ENCODE measurements around the gene CLDN6. TPM values are rescaled to one million over a fixed set of nuclear protein-coding genes. Genes with fewer than 3 reads are reported as not detected.

Gene CLDN6
- total RNA-seq, 1 donor from 2014 or later: 0.47 TPM

DNA sequence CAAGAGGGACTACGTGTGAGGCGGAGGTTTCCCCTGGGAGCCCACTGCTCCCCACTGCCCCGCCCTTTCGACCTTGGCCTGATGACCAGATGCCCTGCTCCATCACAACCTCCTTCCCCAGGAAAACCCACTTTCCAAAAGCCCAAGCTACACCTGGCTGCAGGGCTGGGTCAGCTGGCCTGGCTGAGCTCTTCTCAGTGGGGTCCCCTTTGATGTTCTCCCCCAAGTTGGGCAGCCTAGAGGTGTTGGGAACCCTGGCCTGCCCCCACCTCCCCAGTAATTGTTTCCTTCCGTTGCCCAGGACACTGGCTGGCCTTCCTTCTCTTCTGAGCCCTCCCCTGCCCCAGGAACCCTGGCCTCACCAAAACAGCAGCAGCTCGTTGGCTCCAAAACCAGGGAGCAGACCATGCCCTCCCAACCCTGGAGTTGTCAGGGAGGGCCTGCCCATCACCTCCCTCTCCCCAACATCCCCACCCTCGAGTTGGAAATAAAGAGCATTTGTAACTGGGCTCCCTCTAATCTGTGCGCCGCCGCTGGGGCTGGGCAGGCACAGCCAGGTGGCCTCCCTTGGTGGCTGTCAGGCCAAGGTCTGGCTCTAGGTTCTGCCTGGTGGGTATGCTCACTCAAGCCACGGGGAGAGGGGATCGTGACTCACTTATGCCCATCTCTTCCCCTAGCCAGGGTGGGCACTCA is 3.8 kb downstream of the CLDN6 start:
- TF ChIP-seq, protein P1, sequence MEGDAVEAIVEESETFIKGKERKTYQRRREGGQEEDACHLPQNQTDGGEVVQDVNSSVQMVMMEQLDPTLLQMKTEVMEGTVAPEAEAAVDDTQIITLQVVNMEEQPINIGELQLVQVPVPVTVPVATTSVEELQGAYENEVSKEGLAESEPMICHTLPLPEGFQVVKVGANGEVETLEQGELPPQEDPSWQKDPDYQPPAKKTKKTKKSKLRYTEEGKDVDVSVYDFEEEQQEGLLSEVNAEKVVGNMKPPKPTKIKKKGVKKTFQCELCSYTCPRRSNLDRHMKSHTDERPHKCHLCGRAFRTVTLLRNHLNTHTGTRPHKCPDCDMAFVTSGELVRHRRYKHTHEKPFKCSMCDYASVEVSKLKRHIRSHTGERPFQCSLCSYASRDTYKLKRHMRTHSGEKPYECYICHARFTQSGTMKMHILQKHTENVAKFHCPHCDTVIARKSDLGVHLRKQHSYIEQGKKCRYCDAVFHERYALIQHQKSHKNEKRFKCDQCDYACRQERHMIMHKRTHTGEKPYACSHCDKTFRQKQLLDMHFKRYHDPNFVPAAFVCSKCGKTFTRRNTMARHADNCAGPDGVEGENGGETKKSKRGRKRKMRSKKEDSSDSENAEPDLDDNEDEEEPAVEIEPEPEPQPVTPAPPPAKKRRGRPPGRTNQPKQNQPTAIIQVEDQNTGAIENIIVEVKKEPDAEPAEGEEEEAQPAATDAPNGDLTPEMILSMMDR (conservative IDR thresholded peaks at IDR 0.05): no peak
- Mint-ChIP-seq H3K4me3 (no peak overlapping the region), H3K4me1 (peaks cover 4% of the 10 kb centered on the region), H3K36me3 (ENCODE audit: low read depth) (no peaks in the 10 kb centered on the region), H3K27ac (ENCODE audit: unreplicated experiment) (no peak overlapping the region), H3K9me3 (no peaks in the 10 kb centered on the region), H3K27me3 (ENCODE audit: low read depth) (peaks cover 96% of the 10 kb centered on the region)
- no peak for DNase-seq (ENCODE audit: low read depth, low spot score)

DNA sequence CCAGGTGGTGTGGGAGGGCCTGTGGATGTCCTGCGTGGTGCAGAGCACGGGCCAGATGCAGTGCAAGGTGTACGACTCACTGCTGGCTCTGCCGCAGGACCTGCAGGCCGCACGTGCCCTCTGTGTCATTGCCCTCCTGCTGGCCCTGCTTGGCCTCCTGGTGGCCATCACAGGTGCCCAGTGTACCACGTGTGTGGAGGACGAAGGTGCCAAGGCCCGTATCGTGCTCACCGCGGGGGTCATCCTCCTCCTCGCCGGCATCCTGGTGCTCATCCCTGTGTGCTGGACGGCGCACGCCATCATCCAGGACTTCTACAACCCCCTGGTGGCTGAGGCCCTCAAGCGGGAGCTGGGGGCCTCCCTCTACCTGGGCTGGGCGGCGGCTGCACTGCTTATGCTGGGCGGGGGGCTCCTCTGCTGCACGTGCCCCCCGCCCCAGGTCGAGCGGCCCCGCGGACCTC is 4.5 kb downstream of the CLDN6 start:
- Mint-ChIP-seq H3K36me3 (ENCODE audit: low read depth) (no peaks in the 10 kb centered on the region), H3K4me3 (no peak overlapping the region), H3K9me3 (no peaks in the 10 kb centered on the region), H3K4me1 (peaks cover 4% of the 10 kb centered on the region), H3K27ac (ENCODE audit: unreplicated experiment) (no peak overlapping the region), H3K27me3 (ENCODE audit: low read depth) (peaks cover 96% of the 10 kb centered on the region)
- DNase-seq (ENCODE audit: low read depth, low spot score): no peak
- TF ChIP-seq, protein P1 (conservative IDR thresholded peaks at IDR 0.05): no peak

DNA sequence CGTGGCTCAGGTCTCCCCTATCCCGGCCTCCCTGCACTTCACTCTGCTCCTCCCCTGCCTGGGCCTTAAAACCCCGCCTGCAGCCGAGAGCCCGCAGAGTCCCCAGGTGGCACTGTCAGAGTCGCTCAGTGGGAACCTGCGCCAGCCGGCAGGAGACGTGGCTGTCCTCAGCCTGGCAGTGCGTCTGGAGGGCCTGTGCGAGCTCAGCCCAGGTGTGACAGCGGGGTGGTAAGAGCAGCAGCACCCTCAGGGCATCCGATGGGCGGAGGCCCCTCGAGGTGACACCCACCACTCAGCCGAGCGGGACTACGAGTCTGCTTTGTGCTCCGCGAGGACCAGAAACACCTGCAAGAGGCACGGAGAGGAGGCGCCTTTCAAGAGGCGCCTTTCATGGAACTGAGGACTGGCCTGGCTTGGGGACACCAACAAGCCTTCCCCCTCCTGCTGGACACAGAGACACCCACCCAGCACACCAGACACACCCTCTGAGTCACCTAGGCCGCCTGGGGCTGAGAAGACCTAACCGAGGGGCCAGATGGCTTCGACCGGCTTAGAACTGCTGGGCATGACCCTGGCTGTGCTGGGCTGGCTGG is 5.1 kb downstream of the CLDN6 start, which contains the start of gene CLDN9:
TSS of gene CLDN9 (plus strand) at position 96 of the 593 bp plus-strand sequence. CDS start at position 536, 440 bp downstream.
- Mint-ChIP-seq H3K27me3 (ENCODE audit: low read depth) (peaks cover 96% of the 10 kb centered on the region), H3K36me3 (ENCODE audit: low read depth) (no peaks in the 10 kb centered on the region), H3K4me3 (no peak within 1 kb of the TSS), H3K27ac (ENCODE audit: unreplicated experiment) (no peak within 1 kb of the TSS), H3K4me1 (peaks cover 4% of the 10 kb centered on the region), H3K9me3 (no peaks in the 10 kb centered on the region)
- DNase-seq (ENCODE audit: low read depth, low spot score): no peak
- TF ChIP-seq, protein P1 (conservative IDR thresholded peaks at IDR 0.05): no peak

DNA sequence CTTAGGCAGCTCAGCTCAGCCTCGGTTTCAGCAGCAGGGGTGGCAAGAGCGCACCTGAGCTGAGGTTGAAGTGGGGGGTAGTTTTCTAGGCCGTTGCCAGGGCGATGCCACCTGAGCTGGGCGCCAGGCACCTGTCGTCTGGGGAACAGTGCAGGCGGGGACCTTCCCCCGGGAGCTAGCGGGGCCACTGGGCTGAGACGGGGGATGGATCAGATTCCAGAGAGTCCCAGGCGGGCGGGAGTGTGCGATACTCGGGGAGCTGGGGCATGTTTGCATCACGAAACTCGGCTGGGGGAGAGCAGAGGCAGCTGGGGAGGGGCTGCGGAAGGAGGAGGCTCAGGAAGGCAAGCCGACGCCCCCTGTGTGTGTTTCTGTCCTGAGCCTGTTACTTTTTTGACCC is 5.7 kb downstream of the CLDN6 start:
- peaks cover 4% of the 10 kb centered on the region for H3K4me1 Mint-ChIP-seq
- no peaks in the 10 kb centered on the region for H3K9me3 Mint-ChIP-seq
- no peak overlapping the region for H3K27ac Mint-ChIP-seq (ENCODE audit: unreplicated experiment)
- H3K36me3 Mint-ChIP-seq (ENCODE audit: low read depth): no peaks in the 10 kb centered on the region
- H3K27me3 Mint-ChIP-seq (ENCODE audit: low read depth): peaks cover 99% of the 10 kb centered on the region
- no peak overlapping the region for H3K4me3 Mint-ChIP-seq
- no peak for DNase-seq (ENCODE audit: low read depth, low spot score)
- TF ChIP-seq, protein P1 (conservative IDR thresholded peaks at IDR 0.05): no peak

DNA sequence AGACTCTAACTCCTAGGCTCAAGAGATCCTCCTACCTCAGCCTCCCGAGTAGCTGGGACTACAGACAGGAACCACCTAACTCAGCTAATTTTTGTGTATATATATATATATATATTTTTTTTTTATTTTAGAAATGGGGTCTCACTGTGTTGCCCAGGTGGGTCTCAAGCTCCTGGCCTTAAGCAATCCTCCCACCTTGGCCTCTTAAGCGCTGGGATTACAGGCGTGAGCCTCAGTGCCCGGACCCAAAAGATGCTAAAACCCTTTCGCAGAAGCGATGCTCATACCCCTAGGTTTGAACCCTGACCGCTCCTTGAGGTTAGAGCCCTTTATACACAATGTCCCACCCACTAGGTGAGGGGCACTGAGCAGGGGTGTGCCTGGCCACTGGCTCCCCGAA is 7.5 kb downstream of the CLDN6 start:
- no peak for DNase-seq (ENCODE audit: low read depth, low spot score)
- H3K9me3 Mint-ChIP-seq: no peaks in the 10 kb centered on the region
- H3K4me3 Mint-ChIP-seq: no peak overlapping the region
- no peak overlapping the region for H3K27ac Mint-ChIP-seq (ENCODE audit: unreplicated experiment)
- no peaks in the 10 kb centered on the region for H3K36me3 Mint-ChIP-seq (ENCODE audit: low read depth)
- TF ChIP-seq, protein P1 (conservative IDR thresholded peaks at IDR 0.05): no peak
- peaks cover 99% of the 10 kb centered on the region for H3K27me3 Mint-ChIP-seq (ENCODE audit: low read depth)
- peaks cover 4% of the 10 kb centered on the region for H3K4me1 Mint-ChIP-seq

All from neural crest cell (in vitro differentiated cells).